Measurements from ENCODE around the gene UNC5A.

DNA sequence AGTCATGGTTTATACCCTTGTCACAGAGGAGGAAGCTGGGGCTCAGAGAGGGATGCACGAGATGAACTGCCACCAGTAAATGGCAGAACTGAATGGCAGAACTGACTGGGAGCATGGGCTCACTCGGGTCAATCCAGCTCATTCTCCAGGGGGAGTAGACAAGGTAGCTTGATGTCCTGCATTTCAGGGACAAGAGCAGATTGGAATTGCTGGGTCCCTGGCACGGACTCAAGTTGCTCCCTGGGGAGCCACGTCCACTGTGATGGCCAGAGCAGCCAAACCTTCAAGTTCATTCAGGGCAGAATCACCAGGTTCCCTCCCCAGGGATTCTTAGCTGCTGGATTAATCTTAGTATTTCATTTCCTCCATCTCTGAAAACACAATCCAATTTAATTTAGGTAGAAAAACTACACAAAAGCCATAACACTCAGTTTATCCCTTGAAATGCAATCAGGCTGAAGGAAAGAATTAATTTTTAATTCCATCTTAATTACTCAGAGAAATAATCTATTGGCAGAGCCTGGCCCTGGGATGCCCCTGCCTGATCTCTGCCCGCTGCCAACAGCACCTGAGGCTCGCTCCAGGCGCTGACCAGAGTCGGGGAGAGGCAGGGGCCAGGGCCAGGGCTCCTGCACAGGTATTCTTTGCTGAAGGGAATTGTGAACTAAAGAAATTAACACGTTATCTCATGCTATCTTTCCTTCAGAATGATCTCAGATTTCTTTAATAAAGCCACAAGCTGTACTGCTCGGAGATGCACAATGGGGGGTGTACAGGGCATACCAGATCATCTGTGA lies 42.0 kb upstream of the UNC5A start:
- TF ChIP-seq CTCF (IDR thresholded peaks at IDR 0.05) (no peak), POLR2A (IDR thresholded peaks at IDR 0.05) (no peak)
